MCF 10A (cell line): ENCODE data around the gene RFX4. TPM values are rescaled to one million over a fixed set of nuclear protein-coding genes. Genes with fewer than 3 reads are reported as not detected.

Source experiments
- BruUV-seq: library from RNA; stranded (reverse); fragments of 400-500 nt; replicated peaks from 2 replicates; lab custom pipeline; 2021; lab: Mats Ljungman, UMichigan
- CTCF ChIA-PET: fragments of 300-600 bp; sonication (Branson Sonifier 250); formaldehyde crosslinking; extraction: SDS; loops from one replicate; lab custom pipeline; 2021; ENCODE audit warnings: antibody characterized with exemption, inconsistent platforms; lab: Yijun Ruan, JAX
- POLR2A ChIA-PET: fragments of 300-600, 350-650 bp; sonication (Branson Sonifier 250); formaldehyde crosslinking; extraction: SDS; loops from one replicate; lab custom pipeline; 2020; ENCODE audit warnings: antibody characterized with exemption, inconsistent platforms; lab: Yijun Ruan, JAX
- DNase-seq: peaks from one replicate; pipeline ENCODE4 v3.0.0-alpha.2; 2018; ENCODE audit not compliant: unreplicated experiment
- H3K27ac Mint-ChIP-seq: one replicate; pipeline ENCODE4 v1.8.0; 2022; ENCODE audit warnings: mild to moderate bottlenecking, low read depth, mixed read lengths; ENCODE audit not compliant: unreplicated experiment
- H3K27me3 Mint-ChIP-seq: one replicate; pipeline ENCODE4 v1.8.0; 2022; ENCODE audit warnings: mixed read lengths; ENCODE audit not compliant: insufficient read depth, unreplicated experiment
- H3K36me3 Mint-ChIP-seq: one replicate; pipeline ENCODE4 v1.8.0; 2022; ENCODE audit warnings: mild to moderate bottlenecking, moderate library complexity, mixed read lengths; ENCODE audit not compliant: insufficient read depth, unreplicated experiment
- H3K4me1 Mint-ChIP-seq: one replicate; pipeline ENCODE4 v1.8.0; 2022; ENCODE audit warnings: mixed read lengths; ENCODE audit not compliant: insufficient read depth, unreplicated experiment
- H3K4me3 Mint-ChIP-seq: one replicate; pipeline ENCODE4 v1.8.0; 2022; ENCODE audit warnings: mild to moderate bottlenecking, moderate library complexity, mixed read lengths; ENCODE audit not compliant: unreplicated experiment
- H3K9me3 Mint-ChIP-seq: one replicate; pipeline ENCODE4 v1.8.0; 2022; ENCODE audit warnings: mixed read lengths; ENCODE audit not compliant: unreplicated experiment
- intact Hi-C: fragments of 100-400 bp; cut with micrococcal nuclease; formaldehyde crosslinking; loops from 2 replicates; pipeline ENCODE4 v1.14.1; 2022
- total RNA-seq: library from RNA; stranded (reverse); gene quantifications from 2 replicates; pipeline ENCODE4 v1.2.3, GENCODE V29; 2022
- TF ChIP-seq, protein P1 (sequence below): fragments of 200-600 bp; IDR thresholded peaks from one replicate; pipeline ENCODE4 v1.8.0; 2022; ENCODE audit warnings: antibody characterized with exemption, mild to moderate bottlenecking; ENCODE audit not compliant: unreplicated experiment

Gene RFX4
- total RNA-seq, 1 experiment from 2014 or later, result not detected

DNA sequence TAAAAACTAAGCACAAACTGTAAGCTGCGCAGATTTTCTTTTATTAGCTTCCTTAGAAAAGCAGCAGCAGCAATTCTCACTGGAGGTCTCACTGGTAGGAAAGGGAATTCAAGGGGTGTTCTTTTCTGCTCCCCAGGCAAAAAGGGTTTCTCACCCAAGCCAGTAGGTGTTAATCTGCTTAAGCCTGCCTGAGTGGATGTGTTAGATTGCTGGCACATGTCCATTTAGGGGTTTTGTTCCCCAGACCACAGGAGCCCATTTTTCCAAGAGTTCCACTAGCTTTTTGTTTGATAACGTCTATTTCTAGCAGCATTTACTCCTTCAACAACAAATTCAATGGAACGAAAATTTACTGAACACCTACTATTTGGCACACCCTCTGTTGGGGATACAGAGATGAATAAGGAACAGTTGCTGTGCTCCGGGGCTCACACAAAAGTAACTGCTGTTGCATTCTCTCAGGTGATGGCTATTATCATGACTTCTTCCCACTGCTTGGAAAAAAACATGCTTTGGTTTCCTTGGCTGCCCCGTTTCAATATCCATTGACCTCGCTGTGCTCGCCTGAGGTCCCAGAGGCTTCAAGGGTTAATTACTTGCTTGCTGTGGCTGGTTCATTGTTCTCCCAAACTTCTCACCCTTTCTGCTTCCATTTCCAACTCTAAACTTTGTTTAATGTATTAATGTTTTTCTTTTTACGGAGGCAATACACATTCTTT lies 160.6 kb downstream of the RFX4 start:
- TF ChIP-seq, protein P1, sequence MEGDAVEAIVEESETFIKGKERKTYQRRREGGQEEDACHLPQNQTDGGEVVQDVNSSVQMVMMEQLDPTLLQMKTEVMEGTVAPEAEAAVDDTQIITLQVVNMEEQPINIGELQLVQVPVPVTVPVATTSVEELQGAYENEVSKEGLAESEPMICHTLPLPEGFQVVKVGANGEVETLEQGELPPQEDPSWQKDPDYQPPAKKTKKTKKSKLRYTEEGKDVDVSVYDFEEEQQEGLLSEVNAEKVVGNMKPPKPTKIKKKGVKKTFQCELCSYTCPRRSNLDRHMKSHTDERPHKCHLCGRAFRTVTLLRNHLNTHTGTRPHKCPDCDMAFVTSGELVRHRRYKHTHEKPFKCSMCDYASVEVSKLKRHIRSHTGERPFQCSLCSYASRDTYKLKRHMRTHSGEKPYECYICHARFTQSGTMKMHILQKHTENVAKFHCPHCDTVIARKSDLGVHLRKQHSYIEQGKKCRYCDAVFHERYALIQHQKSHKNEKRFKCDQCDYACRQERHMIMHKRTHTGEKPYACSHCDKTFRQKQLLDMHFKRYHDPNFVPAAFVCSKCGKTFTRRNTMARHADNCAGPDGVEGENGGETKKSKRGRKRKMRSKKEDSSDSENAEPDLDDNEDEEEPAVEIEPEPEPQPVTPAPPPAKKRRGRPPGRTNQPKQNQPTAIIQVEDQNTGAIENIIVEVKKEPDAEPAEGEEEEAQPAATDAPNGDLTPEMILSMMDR, result no peak
- Mint-ChIP-seq H3K9me3 (no peaks in the 10 kb centered on the region), H3K27ac (no peak overlapping the region), H3K4me3 (no peak overlapping the region), H3K36me3 (no peaks in the 10 kb centered on the region), H3K27me3 (peaks cover 31% of the 10 kb centered on the region), H3K4me1 (no peaks in the 10 kb centered on the region)
- DNase-seq, result no peak
- ChIA-PET POLR2A (no interaction called here), CTCF (no interaction called here)
- intact Hi-C loops, result no loop called here
- no TSS peak for BruUV-seq

DNA sequence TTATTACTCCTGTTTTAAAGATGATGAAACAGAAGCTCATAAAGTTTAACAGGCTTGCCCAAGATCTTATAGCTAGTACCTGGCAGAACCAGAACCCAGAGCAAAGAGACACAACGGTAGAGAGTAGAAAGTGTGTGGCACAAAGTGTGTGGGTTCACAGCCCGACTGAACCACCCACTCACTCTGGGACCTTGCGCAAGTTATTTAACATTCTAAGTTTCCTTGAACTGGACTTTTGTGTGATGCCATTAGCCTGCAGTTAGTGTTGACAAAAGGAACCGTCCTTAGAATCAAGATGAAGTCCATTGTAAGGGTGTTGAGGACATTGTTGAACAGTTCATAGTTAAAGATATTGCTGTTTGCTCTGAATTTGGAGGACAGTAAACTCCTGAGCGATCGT lies 161.8 kb downstream of the RFX4 start:
- ChIA-PET POLR2A (interaction anchor here (0.6 kb wide), 1 partner anchor 13 kb away, joined by 3 read pairs; no protein-coding TSS in a partner anchor), CTCF (no interaction called here)
- TF ChIP-seq, protein P1, result no peak
- no peak for DNase-seq
- BruUV-seq, result no TSS peak
- Mint-ChIP-seq H3K4me3 (no peak overlapping the region), H3K27ac (no peak overlapping the region), H3K36me3 (no peaks in the 10 kb centered on the region), H3K9me3 (no peaks in the 10 kb centered on the region), H3K4me1 (no peaks in the 10 kb centered on the region), H3K27me3 (peaks cover 31% of the 10 kb centered on the region)
- intact Hi-C loops, result no loop called here

DNA sequence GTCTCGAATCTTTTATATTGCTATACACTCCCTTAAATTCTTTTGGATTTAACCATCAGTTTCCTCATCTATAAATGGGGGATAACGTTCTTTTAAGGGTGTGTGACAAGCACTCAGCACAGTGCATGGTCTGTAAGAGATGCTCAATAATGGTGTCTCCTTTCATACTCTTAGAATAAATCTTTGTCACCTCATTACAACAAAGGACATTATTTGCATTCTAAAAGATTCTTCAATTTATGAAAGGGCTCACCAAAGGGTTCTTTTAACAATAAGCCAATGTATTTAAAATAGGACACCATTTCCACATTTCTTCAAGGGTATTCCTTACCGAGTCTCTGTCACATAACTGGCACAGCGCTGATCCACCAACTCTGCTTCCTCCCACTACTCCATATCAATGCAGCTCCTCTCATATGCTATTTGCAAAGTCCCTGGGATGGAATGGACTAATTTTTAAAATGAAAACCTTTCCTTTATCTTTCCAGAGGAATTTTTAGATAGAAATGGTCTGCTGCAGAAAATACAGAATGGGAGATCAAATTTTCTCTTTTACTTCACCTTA lies 162.5 kb downstream of the RFX4 start:
- TF ChIP-seq, protein P1, result no peak
- DNase-seq, result no peak
- intact Hi-C loops, result no loop called here
- Mint-ChIP-seq H3K4me3 (no peak overlapping the region), H3K27ac (no peak overlapping the region), H3K4me1 (no peaks in the 10 kb centered on the region), H3K27me3 (peaks cover 31% of the 10 kb centered on the region), H3K36me3 (no peaks in the 10 kb centered on the region), H3K9me3 (no peaks in the 10 kb centered on the region)
- ChIA-PET POLR2A (no interaction called here), CTCF (no interaction called here)
- no TSS peak for BruUV-seq

DNA sequence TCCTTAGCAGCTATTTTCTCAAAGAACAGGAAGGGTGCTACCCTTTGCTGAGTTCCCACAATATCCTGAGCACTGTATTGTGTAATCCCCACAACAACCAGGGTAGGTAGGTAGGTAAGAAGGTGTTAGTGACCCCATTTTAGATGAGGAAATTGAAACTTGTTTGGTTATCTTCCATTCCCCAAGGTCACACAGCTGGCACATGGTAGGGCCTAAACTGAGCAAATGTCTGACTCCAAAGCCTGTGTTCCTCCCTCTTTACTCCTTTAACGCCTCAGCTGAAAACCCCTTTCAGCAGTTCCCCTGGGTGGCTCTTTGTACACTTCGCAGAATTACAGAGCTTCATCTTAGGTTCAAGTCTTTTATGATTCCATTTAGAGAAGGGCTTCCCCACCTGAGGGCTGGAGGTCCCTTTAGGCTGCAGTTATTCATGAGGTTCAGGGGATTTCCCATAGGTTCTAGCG lies 165.2 kb downstream of the RFX4 start:
- no peaks in the 10 kb centered on the region for H3K4me1 Mint-ChIP-seq
- no peak overlapping the region for H3K4me3 Mint-ChIP-seq
- DNase-seq, result no peak
- ChIA-PET CTCF (interaction anchor here (0.6 to 1.2 kb wide), 2 partner anchors 83 to 169 kb away, joined by 3 to 4 read pairs; no protein-coding TSS in a partner anchor), POLR2A (no interaction called here)
- no peaks in the 10 kb centered on the region for H3K9me3 Mint-ChIP-seq
- BruUV-seq, result no TSS peak
- TF ChIP-seq, protein P1, result no peak
- no peaks in the 10 kb centered on the region for H3K36me3 Mint-ChIP-seq
- intact Hi-C loops, result no loop called here
- no peak overlapping the region for H3K27ac Mint-ChIP-seq
- peaks cover 26% of the 10 kb centered on the region for H3K27me3 Mint-ChIP-seq
